ENCODE results near the gene TOMM40. TPM values are rescaled to one million over a fixed set of nuclear protein-coding genes. Genes with fewer than 3 reads are reported as not detected.
"Not testable (repeated sequence)": the region's sequence is repeated elsewhere in the genome, so short reads cannot be mapped to it uniquely, and the experiment has no call there.

Gene TOMM40
- total RNA-seq, 2 experiments from 2014 or later: 84.5 to 88.4 TPM

DNA sequence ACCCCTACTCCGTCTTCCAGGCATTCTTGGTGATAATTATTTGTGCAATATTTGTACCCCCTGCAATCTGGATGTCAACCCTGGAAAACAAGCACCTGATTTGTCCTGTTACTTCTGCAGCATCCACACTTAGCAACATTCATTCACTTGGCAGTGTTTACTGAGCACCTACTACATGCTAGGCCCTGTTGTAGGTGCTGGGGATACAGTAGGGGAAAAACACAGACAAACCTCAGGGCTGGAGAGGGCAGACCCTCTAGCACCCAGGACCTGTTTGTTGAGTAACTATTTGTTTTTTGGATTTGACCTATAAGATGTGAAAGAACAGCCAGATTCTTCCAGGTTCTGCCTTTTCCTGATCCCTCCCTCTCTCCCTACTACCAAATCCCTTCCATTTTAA is 35.4 kb upstream of the TOMM40 start:
- DNase-seq (no peak), ATAC-seq (no peak)
- Mint-ChIP-seq H3K27me3 (ENCODE audit: low read depth) (peaks cover 3% of the 10 kb centered on the region), H3K9me3 (ENCODE audit: insufficient read depth) (no peaks in the 10 kb centered on the region), H3K27ac (no peak overlapping the region), H3K4me1 (ENCODE audit: low read depth) (peaks cover 16% of the 10 kb centered on the region), H3K36me3 (ENCODE audit: low read depth) (no peaks in the 10 kb centered on the region), H3K4me3 (no peak overlapping the region)
- ChIA-PET POLR2A (no interaction called here), CTCF (interaction anchor here (1.1 kb wide), 1 partner anchor 11 kb away, joined by 3 read pairs; no protein-coding TSS in a partner anchor)

DNA sequence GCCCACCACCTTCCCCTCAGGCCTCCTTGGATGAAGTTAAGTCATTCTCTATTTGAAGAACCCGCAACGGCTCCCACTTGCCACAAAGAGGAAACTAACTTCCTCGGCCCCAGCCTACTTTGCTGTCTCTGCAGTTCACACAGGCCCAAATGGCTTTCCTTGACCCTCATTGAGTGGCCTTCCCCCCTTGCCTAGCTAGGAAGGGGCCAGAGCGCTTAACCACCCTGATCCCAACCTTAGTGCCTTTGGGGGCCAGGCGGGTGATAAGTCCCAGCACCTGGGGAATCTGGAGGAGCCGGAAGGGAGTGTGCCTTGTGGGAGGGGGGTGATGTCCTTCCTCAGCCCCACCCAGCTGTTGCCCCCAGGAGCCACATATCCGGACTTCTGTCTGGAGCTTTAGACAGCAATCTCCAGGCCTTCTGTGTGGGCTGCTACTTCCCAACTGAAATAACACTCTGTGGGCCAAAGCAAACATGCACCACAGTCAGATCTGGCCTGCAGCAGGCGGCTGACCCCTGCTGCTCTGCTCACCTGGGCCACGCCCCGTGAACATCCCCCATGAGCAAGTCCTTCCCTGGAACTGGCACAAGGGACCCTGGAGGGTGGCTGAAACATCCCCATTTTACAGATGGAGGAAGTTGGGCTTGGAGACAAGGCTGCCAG is 34.5 kb upstream of the TOMM40 start:
- ATAC-seq (no peak), DNase-seq (no peak)
- Mint-ChIP-seq H3K9me3 (ENCODE audit: insufficient read depth) (no peaks in the 10 kb centered on the region), H3K27me3 (ENCODE audit: low read depth) (peaks cover 8% of the 10 kb centered on the region), H3K27ac (peak overlapping the region; percentile 22), H3K4me1 (ENCODE audit: low read depth) (peaks cover 13% of the 10 kb centered on the region), H3K36me3 (ENCODE audit: low read depth) (no peaks in the 10 kb centered on the region), H3K4me3 (no peak overlapping the region)
- ChIA-PET CTCF (interaction anchor here (1.0 to 1.1 kb wide), 2 partner anchors 11 to 12 kb away, joined by 3 read pairs; partner anchors contain the start of gene NECTIN2), POLR2A (no interaction called here)

DNA sequence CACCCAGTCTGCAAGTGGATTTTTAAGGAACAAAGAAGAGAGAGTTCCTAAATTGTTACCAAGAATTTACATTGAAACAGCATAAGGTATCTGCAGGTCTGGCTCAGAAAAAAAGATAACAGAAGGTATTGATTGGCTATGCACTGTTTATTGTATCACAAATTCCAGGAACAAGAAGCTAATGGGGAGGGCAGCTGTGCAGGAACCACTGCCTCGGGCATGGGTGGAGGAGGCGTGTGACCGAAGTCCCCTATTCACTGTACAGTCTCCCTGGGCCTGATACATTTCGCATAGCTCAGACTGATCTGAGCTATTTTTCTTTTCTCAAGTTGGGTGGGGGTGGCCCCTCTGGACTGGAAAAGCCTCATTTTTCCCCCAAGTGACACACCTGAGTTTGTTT is 33.2 kb upstream of the TOMM40 start:
- no peak for ATAC-seq
- no peaks in the 10 kb centered on the region for H3K9me3 Mint-ChIP-seq (ENCODE audit: insufficient read depth)
- H3K4me3 Mint-ChIP-seq: no peak overlapping the region
- CTCF ChIA-PET: interaction anchor here (0.9 to 1.0 kb wide), 2 partner anchors 12 to 134 kb away, joined by 3 read pairs; partner anchors contain the start of gene NECTIN2
- no peak overlapping the region for H3K27ac Mint-ChIP-seq
- H3K27me3 Mint-ChIP-seq (ENCODE audit: low read depth): peaks cover 5% of the 10 kb centered on the region
- DNase-seq: no peak
- H3K36me3 Mint-ChIP-seq (ENCODE audit: low read depth): no peaks in the 10 kb centered on the region
- peaks cover 9% of the 10 kb centered on the region for H3K4me1 Mint-ChIP-seq (ENCODE audit: low read depth)
- POLR2A ChIA-PET: no interaction called here

DNA sequence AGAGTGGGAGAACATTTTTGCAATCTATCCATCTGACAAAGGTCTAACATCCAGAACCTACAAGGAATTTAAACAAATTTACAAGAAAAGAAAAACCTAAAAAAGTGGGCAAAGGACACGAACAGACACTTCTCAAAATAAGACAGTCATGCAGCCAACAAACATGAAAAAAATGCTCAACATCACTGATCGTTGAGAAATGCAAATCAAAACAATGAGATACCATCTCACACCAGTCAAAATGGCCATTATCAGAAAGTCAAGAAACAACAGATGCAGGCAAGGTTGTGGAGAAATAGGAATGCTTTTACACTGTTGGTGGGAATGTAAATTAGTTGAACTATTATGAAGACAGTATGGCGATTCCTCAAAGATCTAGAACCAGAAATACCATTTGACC is 29.5 kb upstream of the TOMM40 start:
- CTCF ChIA-PET; DNase-seq; H3K27me3 Mint-ChIP-seq (ENCODE audit: low read depth); H3K4me1 Mint-ChIP-seq (ENCODE audit: low read depth); H3K27ac Mint-ChIP-seq; ATAC-seq; POLR2A ChIA-PET; H3K9me3 Mint-ChIP-seq (ENCODE audit: insufficient read depth); H3K36me3 Mint-ChIP-seq (ENCODE audit: low read depth); H3K4me3 Mint-ChIP-seq: not testable (repeated sequence)

DNA sequence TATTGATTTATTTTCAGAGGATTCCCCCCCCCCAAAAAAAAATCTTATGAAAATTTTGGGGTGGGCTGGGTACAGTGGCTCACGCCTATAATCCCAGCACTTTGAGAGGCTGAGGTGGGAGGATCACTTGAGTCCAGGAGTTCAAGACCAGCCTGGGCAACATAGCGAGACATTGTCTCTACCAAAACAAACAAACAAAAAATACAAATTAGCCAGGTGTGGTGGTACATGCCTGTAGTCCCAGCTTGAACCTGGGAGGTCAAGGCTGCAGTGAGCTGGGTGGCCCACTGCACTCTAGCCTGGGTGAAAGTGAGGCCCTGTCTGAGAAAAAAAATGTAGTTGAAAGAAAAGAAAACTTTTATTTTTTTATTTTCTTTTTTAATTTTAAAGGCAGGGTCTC is 27.1 kb upstream of the TOMM40 start:
- Mint-ChIP-seq H3K27me3 (ENCODE audit: low read depth) (peaks cover 5% of the 10 kb centered on the region), H3K4me3 (no peak overlapping the region), H3K27ac (no peak overlapping the region), H3K4me1 (ENCODE audit: low read depth) (no peaks in the 10 kb centered on the region), H3K36me3 (ENCODE audit: low read depth) (no peaks in the 10 kb centered on the region), H3K9me3 (ENCODE audit: insufficient read depth) (no peaks in the 10 kb centered on the region)
- DNase-seq: no peak
- ATAC-seq: no peak
- POLR2A ChIA-PET: no interaction called here
- CTCF ChIA-PET: no interaction called here

DNA sequence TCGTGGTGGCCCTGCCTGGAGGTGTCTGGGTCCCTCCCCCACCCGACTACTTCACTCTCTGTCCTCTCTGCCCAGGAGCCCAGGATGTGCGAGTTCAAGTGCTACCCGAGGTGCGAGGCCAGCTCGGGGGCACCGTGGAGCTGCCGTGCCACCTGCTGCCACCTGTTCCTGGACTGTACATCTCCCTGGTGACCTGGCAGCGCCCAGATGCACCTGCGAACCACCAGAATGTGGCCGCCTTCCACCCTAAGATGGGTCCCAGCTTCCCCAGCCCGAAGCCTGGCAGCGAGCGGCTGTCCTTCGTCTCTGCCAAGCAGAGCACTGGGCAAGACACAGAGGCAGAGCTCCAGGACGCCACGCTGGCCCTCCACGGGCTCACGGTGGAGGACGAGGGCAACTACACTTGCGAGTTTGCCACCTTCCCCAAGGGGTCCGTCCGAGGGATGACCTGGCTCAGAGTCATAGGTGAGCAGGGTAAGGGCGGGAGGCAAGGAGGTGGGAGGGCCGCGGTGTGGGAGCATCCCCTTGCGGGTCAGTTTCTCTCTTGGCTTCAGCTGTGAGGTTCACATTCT is 25.8 kb upstream of the TOMM40 start:
- no peaks in the 10 kb centered on the region for H3K36me3 Mint-ChIP-seq (ENCODE audit: low read depth)
- POLR2A ChIA-PET: no interaction called here

DNA sequence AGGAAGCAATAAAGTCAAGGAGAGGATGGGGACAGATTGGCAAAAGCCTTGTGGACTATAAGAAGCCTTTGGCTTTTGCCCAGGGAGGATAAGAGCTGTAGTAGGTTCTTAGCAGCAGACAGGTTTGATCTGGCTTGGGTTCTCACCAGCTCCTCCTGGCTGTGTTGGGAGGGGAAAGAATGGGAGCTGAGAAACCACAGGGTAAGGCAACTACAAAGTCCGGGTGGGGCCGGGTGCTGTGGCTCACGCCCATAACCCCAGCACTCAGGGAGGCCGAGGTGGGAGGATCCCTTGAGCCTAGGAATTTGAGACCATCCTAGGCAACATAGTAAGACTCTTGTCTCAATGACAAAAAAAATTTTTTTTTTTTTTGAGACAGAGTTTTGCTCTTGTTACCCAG is 24.4 kb upstream of the TOMM40 start:
- CTCF ChIA-PET: no interaction called here
- Mint-ChIP-seq H3K27me3 (ENCODE audit: low read depth) (no peaks in the 10 kb centered on the region), H3K9me3 (ENCODE audit: insufficient read depth) (no peaks in the 10 kb centered on the region), H3K4me1 (ENCODE audit: low read depth) (no peaks in the 10 kb centered on the region), H3K4me3 (no peak overlapping the region), H3K36me3 (ENCODE audit: low read depth) (no peaks in the 10 kb centered on the region), H3K27ac (no peak overlapping the region)
- no peak for ATAC-seq
- no peak for DNase-seq
- POLR2A ChIA-PET: no interaction called here

More for the DNA sequence above, 25.8 kb upstream of the TOMM40 start:
- no peak overlapping the region for H3K27ac Mint-ChIP-seq
- no peaks in the 10 kb centered on the region for H3K9me3 Mint-ChIP-seq (ENCODE audit: insufficient read depth)
- H3K4me1 Mint-ChIP-seq (ENCODE audit: low read depth): no peaks in the 10 kb centered on the region
- CTCF ChIA-PET: no interaction called here
- H3K27me3 Mint-ChIP-seq (ENCODE audit: low read depth): peaks cover 5% of the 10 kb centered on the region
- DNase-seq (no peak), ATAC-seq (no peak)
- no peak overlapping the region for H3K4me3 Mint-ChIP-seq

DNA sequence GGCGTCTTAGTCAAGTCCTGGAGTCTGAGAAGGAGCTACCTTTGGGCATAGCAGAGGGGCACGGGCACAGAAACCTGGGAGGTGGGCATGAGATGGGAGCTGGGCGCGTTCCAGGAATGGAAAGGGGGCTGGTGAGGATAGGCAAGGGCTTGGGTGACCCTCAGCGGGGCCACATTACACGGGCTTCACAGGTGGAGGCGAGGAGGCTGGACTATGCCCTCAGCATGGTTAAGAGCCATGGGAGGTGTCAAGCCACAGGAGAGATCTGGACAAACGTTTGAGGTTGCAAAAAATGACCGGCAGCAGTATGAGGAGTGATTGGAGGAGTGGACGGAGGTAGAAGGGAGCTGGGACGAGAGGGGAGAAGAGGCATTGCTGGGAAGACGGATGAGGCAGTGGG is 23.5 kb upstream of the TOMM40 start:
- ChIA-PET CTCF (no interaction called here), POLR2A (no interaction called here)
- Mint-ChIP-seq H3K36me3 (ENCODE audit: low read depth) (no peaks in the 10 kb centered on the region), H3K27ac (no peak overlapping the region), H3K9me3 (ENCODE audit: insufficient read depth) (no peaks in the 10 kb centered on the region), H3K27me3 (ENCODE audit: low read depth) (no peaks in the 10 kb centered on the region), H3K4me1 (ENCODE audit: low read depth) (no peaks in the 10 kb centered on the region), H3K4me3 (no peak overlapping the region)
- ATAC-seq (no peak), DNase-seq (no peak)

DNA sequence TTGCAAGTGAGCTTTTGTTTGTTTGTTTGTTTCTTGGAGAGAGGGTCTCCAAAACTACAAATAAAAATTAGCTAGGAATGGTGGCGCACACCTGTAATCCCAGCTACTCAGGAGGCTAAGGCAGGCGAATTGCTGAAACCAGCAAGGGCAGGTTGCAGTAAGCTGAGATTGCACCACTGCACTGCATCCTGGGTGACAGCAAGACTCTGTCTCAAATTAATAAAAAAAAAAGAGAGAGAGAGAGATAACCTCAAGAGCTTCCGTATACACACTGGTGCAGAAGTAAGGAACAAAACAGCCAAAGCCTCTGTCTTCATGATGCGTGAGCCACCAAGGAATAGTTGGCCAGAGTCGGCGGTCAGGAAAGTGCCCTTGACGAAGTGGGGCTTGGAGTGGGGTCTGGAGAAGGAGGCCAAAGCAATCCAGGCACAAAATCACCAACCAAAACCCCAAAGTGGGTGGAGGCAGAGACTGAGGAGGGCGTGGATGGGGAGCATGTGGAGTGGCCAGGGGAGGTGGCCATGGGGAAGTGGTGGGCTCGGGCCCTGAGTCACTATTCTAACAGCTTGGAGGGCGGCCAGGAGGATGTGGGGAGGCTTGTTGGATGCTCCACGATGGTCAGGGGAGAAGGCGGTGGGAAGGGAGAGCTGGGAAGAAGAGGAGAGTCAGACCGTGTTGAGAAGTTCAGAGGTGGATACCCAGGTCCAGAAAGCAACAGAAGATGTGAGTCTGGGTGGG is 21.2 kb upstream of the TOMM40 start:
- no peaks in the 10 kb centered on the region for H3K4me1 Mint-ChIP-seq (ENCODE audit: low read depth)

DNA sequence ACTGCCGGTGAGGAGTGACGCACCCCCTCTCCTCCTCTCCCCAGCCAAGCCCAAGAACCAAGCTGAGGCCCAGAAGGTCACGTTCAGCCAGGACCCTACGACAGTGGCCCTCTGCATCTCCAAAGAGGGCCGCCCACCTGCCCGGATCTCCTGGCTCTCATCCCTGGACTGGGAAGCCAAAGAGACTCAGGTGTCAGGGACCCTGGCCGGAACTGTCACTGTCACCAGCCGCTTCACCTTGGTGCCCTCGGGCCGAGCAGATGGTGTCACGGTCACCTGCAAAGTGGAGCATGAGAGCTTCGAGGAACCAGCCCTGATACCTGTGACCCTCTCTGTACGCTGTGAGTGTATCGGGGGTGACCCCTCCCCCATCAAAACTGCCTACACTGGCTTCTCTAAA is 19.2 kb upstream of the TOMM40 start:
- ATAC-seq: no peak
- H3K4me1 Mint-ChIP-seq (ENCODE audit: low read depth): peaks cover under 1% of the 10 kb centered on the region
- ChIA-PET CTCF (no interaction called here), POLR2A (interaction anchor here (0.6 kb wide), 1 partner anchor 1109 kb away, joined by 3 read pairs; no protein-coding TSS in a partner anchor)
- H3K4me3 Mint-ChIP-seq: no peak overlapping the region
- H3K36me3 Mint-ChIP-seq (ENCODE audit: low read depth): no peaks in the 10 kb centered on the region
- no peak overlapping the region for H3K27ac Mint-ChIP-seq
- no peaks in the 10 kb centered on the region for H3K27me3 Mint-ChIP-seq (ENCODE audit: low read depth)
- DNase-seq: no peak
- H3K9me3 Mint-ChIP-seq (ENCODE audit: insufficient read depth): no peaks in the 10 kb centered on the region

More for the DNA sequence above, 21.2 kb upstream of the TOMM40 start:
- no peak overlapping the region for H3K27ac Mint-ChIP-seq
- ATAC-seq (no peak), DNase-seq (no peak)
- no peaks in the 10 kb centered on the region for H3K36me3 Mint-ChIP-seq (ENCODE audit: low read depth)
- CTCF ChIA-PET: interaction anchor here (0.9 kb wide), 1 partner anchor 146 kb away, joined by 4 read pairs; no protein-coding TSS in a partner anchor
- POLR2A ChIA-PET: no interaction called here
- H3K4me3 Mint-ChIP-seq: no peak overlapping the region
- no peaks in the 10 kb centered on the region for H3K9me3 Mint-ChIP-seq (ENCODE audit: insufficient read depth)
- H3K27me3 Mint-ChIP-seq (ENCODE audit: low read depth): no peaks in the 10 kb centered on the region

DNA sequence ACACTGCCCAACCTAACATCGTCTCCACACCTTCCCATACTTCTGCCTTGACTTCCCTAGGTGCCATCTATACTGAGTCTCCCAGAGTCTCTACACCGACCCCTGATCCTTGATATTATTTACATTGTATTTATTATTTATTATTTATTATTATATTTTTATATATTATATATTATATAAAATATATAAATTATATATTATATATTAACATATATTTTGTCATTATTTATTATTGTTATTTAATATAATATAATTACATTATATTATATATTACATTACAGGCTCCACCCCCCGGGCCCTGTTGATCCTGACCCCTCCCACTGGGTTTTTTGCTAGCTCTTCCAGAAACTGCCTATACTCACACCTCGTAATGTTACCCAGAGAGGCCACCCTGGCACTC is 18.4 kb upstream of the TOMM40 start:
- ChIA-PET CTCF (no interaction called here), POLR2A (interaction anchor here (0.5 kb wide), 1 partner anchor 408 kb away, joined by 3 read pairs; no protein-coding TSS in a partner anchor)
- DNase-seq (no peak), ATAC-seq (no peak)
- Mint-ChIP-seq H3K4me3 (no peak overlapping the region), H3K27me3 (ENCODE audit: low read depth) (no peaks in the 10 kb centered on the region), H3K4me1 (ENCODE audit: low read depth) (peaks cover 9% of the 10 kb centered on the region), H3K9me3 (ENCODE audit: insufficient read depth) (no peaks in the 10 kb centered on the region), H3K36me3 (ENCODE audit: low read depth) (no peaks in the 10 kb centered on the region), H3K27ac (no peak overlapping the region)

DNA sequence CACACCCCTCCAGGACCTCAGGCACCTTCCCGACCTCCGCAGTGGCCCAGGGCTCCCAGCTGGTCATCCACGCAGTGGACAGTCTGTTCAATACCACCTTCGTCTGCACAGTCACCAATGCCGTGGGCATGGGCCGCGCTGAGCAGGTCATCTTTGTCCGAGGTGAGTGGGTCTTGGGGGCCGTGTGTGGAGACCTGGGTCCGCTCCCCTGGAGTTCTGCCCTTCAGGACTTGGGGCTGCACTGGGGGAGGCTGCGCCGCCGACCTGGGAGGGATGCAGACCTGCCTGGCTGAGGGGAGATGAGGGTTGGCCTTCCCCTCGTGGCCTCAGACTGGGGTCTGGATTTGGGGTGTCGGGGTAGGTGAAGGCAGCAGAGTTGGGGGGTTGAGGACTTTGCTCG is 16.7 kb upstream of the TOMM40 start:
- H3K9me3 Mint-ChIP-seq (ENCODE audit: insufficient read depth): no peaks in the 10 kb centered on the region
- H3K27me3 Mint-ChIP-seq (ENCODE audit: low read depth): no peaks in the 10 kb centered on the region
- no peak for DNase-seq
- no peak overlapping the region for H3K27ac Mint-ChIP-seq
- H3K36me3 Mint-ChIP-seq (ENCODE audit: low read depth): no peaks in the 10 kb centered on the region
- no peak for ATAC-seq
- ChIA-PET POLR2A (interaction anchor here (1.0 kb wide), 1 partner anchor 9 kb away, joined by 3 read pairs; no protein-coding TSS in a partner anchor), CTCF (interaction anchor here (1.5 kb wide), 1 partner anchor 150 kb away, joined by 3 read pairs; no protein-coding TSS in a partner anchor)
- no peak overlapping the region for H3K4me3 Mint-ChIP-seq
- H3K4me1 Mint-ChIP-seq (ENCODE audit: low read depth): peaks cover 15% of the 10 kb centered on the region

All from activated CD8-positive, alpha-beta T cell treated with anti-CD3 and anti-CD28 coated beads, Interleukin-2, amount 10 ng/mL, durations not matched to agents 7 days and 5 days (primary cell).